ENCODE data around the gene ELN.
"Not testable (repeated sequence)": the region's sequence is repeated elsewhere in the genome, so short reads cannot be mapped to it uniquely, and the experiment has no call there.

The ELN gene

GRCh38 chr7:74001150-74001494, 26.9 kb upstream of the ELN start:
- DNase-seq: no peak

- DNase-seq: peak; percentile 81 to 92 (median 86)
These were observed 25.4 kb upstream of the ELN start for GRCh38 chr7:74002474-74003017.

GRCh38 chr7:74003621-74004020, 24.4 kb upstream of the ELN start:
- peak in 3 of 4 experiments; percentile 24 to 44 (median 31) for DNase-seq

- no peak for DNase-seq
These were observed 21.9 kb upstream of the ELN start for GRCh38 chr7:74006032-74006431.

- DNase-seq: no peak
These were observed 21.3 kb upstream of the ELN start for GRCh38 chr7:74006451-74007241.

- DNase-seq: no peak
These were observed 20.8 kb upstream of the ELN start for GRCh38 chr7:74007242-74007567.

GRCh38 chr7:74008687-74009086, 19.3 kb upstream of the ELN start:
- no peak for DNase-seq

- no peak for DNase-seq
These were observed 18.3 kb upstream of the ELN start for GRCh38 chr7:74009719-74010118.

GRCh38 chr7:74010407-74010806, 17.6 kb upstream of the ELN start:
- DNase-seq: no peak

- DNase-seq: not testable (repeated sequence)
These were observed 16.6 kb upstream of the ELN start for GRCh38 chr7:74011421-74011820.

GRCh38 chr7:74012842-74013249, 15.1 kb upstream of the ELN start:
- no peak for DNase-seq

GRCh38 chr7:74013539-74014272, 14.3 kb upstream of the ELN start:
- no peak for DNase-seq

- DNase-seq: no peak
These were observed 13.0 kb upstream of the ELN start for GRCh38 chr7:74014931-74015330.

- no peak for DNase-seq
These were observed 12.3 kb upstream of the ELN start for GRCh38 chr7:74015670-74016069.

- DNase-seq: no peak
These were observed 10.8 kb upstream of the ELN start for GRCh38 chr7:74017125-74017524.

- no peak for DNase-seq
These were observed 9.6 kb upstream of the ELN start for GRCh38 chr7:74018246-74018895.

GRCh38 chr7:74019149-74019548, 8.8 kb upstream of the ELN start:
- no peak for DNase-seq

GRCh38 chr7:74020390-74020789, 7.6 kb upstream of the ELN start:
- DNase-seq: no peak

- no peak for DNase-seq
These were observed 6.2 kb upstream of the ELN start for GRCh38 chr7:74021546-74022320.

- no peak for DNase-seq
These were observed 5.5 kb upstream of the ELN start for GRCh38 chr7:74022507-74022906.

GRCh38 chr7:74023092-74023536, 4.9 kb upstream of the ELN start:
- peak; percentile 36 to 70 (median 55) for DNase-seq

GRCh38 chr7:74023786-74024185, 4.2 kb upstream of the ELN start:
- DNase-seq: no peak

- DNase-seq: no peak
These were observed 2.8 kb upstream of the ELN start for GRCh38 chr7:74025146-74025545.
